Keratinocyte (primary cell): Measurements from ENCODE around the gene C2orf76. TPM values are rescaled to one million over a fixed set of nuclear protein-coding genes. Genes with fewer than 3 reads are reported as not detected.
"Not testable (repeated sequence)": the region's sequence is repeated elsewhere in the genome, so short reads cannot be mapped to it uniquely, and the experiment has no call there.

Source experiments
- DNase-seq: peaks from one replicate; pipeline ENCODE4 v3.0.0-alpha.2; 2011; ENCODE audit warnings: low read depth, missing footprints, low spot score
- FAIRE-seq: peaks from 2 replicates; lab custom pipeline; 2011; peaks lifted over from hg19 to GRCh38; lab: Jason Lieb, UNC
- H2AFZ ChIP-seq: 2 replicates; pipeline ENCODE4 v1.6.0; 2012; ENCODE audit warnings: low read length, control low read depth, inconsistent platforms; ENCODE audit not compliant: control insufficient read depth
- H3K27ac ChIP-seq: 2 replicates; pipeline ENCODE4 v1.5.1; 2011; ENCODE audit warnings: low read length; ENCODE audit not compliant: control insufficient read depth, insufficient read depth
- H3K27me3 ChIP-seq: 3 replicates; pipeline ENCODE4 v1.6.0; 2011; ENCODE audit warnings: low read length; ENCODE audit not compliant: control insufficient read depth, insufficient read depth; ENCODE audit errors: extremely low read depth
- H3K36me3 ChIP-seq, 2 experiments: 2 replicates in 1 of 2; 3 replicates in 1 of 2; pipeline ENCODE4 v1.5.1; 2011; ENCODE audit warnings: low read length in 2 of 2, mild to moderate bottlenecking in 1 of 2; ENCODE audit not compliant: control insufficient read depth in 2 of 2, insufficient read depth in 2 of 2; ENCODE audit errors: extremely low read depth in 1 of 2
- H3K4me1 ChIP-seq: 3 replicates; pipeline ENCODE4 v1.5.1; 2011; ENCODE audit warnings: low read length; ENCODE audit not compliant: control insufficient read depth, insufficient read depth; ENCODE audit errors: extremely low read depth
- H3K4me2 ChIP-seq: 3 replicates; pipeline ENCODE4 v1.6.0; 2011; ENCODE audit warnings: low read depth, low read length; ENCODE audit not compliant: control insufficient read depth, insufficient read depth; ENCODE audit errors: extremely low read depth
- H3K4me3 ChIP-seq, 3 experiments: fragments of 200-600 bp in 1 of 3; sonication (generic) in 1 of 3; 2 replicates in 2 of 3; 3 replicates in 1 of 3; pipeline ENCODE4 v1.5.1; 2011 to 2016; ENCODE audit warnings: low read length in 3 of 3, mild to moderate bottlenecking in 3 of 3, control low read depth in 2 of 3, inconsistent platforms in 1 of 3, low read depth in 1 of 3, mixed read lengths in 1 of 3, mixed run types in 1 of 3, moderate library complexity in 1 of 3; ENCODE audit not compliant: control insufficient read depth in 2 of 3, insufficient read depth in 2 of 3; ENCODE audit errors: extremely low read depth in 1 of 3
- H3K79me2 ChIP-seq: 2 replicates; pipeline ENCODE4 v1.6.0; 2012; ENCODE audit warnings: low read length; ENCODE audit not compliant: control insufficient read depth, insufficient read depth
- H3K9ac ChIP-seq: 3 replicates; pipeline ENCODE4 v1.6.0; 2011; ENCODE audit warnings: low read length; ENCODE audit not compliant: control insufficient read depth, insufficient read depth; ENCODE audit errors: extremely low read depth
- H3K9me1 ChIP-seq: 3 replicates; pipeline ENCODE4 v1.6.0; 2011; ENCODE audit warnings: low read length; ENCODE audit not compliant: control insufficient read depth, insufficient read depth; ENCODE audit errors: extremely low read depth
- H3K9me3 ChIP-seq: 2 replicates; pipeline ENCODE4 v1.5.1; 2012; ENCODE audit warnings: low read depth, low read length; ENCODE audit not compliant: control insufficient read depth
- H4K20me1 ChIP-seq: 3 replicates; pipeline ENCODE4 v1.6.0; 2011; ENCODE audit warnings: low read length; ENCODE audit not compliant: control insufficient read depth, insufficient read depth; ENCODE audit errors: extremely low read depth
- EZH2 ChIP-seq: IDR thresholded peaks from one replicate; pipeline ENCODE4 v1.6.1; 2012; ENCODE audit warnings: inconsistent platforms, mild to moderate bottlenecking, low read length, moderate library complexity
- dilution Hi-C: fragments of 300-500 bp; cut with MboI; formaldehyde crosslinking; loops from one replicate; pipeline ENCODE4 v1.7.0; 2020; ENCODE audit warnings: low sequenced_read_pairs; ENCODE audit not compliant: extremely low pct_ligation_motif_present
- polyA plus RNA-seq, 5 experiments: library from polyadenylated mRNA; depleted of rRNA in 3 of 5; stranded (reverse) in 3 of 5; stranded (forward) in 1 of 5; unstranded in 1 of 5; fragments of >200 nt; gene quantifications; 1 replicate in 1 of 5; 2 replicates in 3 of 5; 3 replicates in 1 of 5; pipeline versions ENCODE4 v1.2.1 to v1.2.3, GENCODE V29; 2011 to 2012; ENCODE audit warnings: missing spikeins in 2 of 5, low read depth in 1 of 5, low replicate concordance in 1 of 5
- TF ChIP-seq, protein P1 (sequence below), 3 experiments: IDR thresholded peaks in 1 of 3; conservative IDR thresholded peaks in 1 of 3; optimal IDR thresholded peaks in 1 of 3; 2 replicates in 2 of 3; 3 replicates in 1 of 3; pipeline versions ENCODE3 to v1.5.1; 2011; ENCODE audit warnings: low read length in 3 of 3, mild to moderate bottlenecking in 3 of 3, moderate library complexity in 2 of 3, control low read depth in 1 of 3, inconsistent platforms in 1 of 3; ENCODE audit not compliant: insufficient read depth in 2 of 3; ENCODE audit errors: extremely low read depth in 1 of 3

The C2orf76 gene
- polyA plus RNA-seq, 1 donor (not counting 4 experiments of a cell fraction or from before 2014, with no cell fraction given): 17.9 TPM

DNA sequence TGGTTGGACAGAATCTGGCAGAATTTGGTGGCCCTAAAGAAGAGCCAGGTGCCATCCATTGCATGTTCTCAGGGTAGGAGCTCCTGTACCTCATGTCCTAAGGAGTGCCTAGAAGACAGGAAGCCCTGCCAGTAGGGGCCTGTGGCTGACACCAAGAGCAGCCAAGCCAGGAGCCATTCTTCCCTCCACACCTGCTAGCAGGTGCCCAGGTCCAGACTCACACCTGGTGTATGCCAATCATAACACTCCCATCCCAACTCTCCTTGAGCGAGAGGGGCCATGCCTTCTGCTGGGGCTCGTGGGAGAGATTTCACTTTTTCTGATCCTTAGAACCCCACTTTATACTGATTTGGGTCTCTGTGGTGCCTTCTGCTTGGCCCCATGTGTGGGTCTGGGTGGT is 38.5 kb upstream of the C2orf76 start:
- H3K4me1 ChIP-seq: no peaks in the 10 kb centered on the region
- H2AFZ ChIP-seq: no peak overlapping the region
- no peaks in the 10 kb centered on the region for H3K9me3 ChIP-seq
- H3K9me1 ChIP-seq: no peaks in the 10 kb centered on the region
- H3K27me3 ChIP-seq: peaks cover 3% of the 10 kb centered on the region
- H3K27ac ChIP-seq: no peak overlapping the region
- dilution Hi-C loops: no loop called here
- TF ChIP-seq, protein P1, sequence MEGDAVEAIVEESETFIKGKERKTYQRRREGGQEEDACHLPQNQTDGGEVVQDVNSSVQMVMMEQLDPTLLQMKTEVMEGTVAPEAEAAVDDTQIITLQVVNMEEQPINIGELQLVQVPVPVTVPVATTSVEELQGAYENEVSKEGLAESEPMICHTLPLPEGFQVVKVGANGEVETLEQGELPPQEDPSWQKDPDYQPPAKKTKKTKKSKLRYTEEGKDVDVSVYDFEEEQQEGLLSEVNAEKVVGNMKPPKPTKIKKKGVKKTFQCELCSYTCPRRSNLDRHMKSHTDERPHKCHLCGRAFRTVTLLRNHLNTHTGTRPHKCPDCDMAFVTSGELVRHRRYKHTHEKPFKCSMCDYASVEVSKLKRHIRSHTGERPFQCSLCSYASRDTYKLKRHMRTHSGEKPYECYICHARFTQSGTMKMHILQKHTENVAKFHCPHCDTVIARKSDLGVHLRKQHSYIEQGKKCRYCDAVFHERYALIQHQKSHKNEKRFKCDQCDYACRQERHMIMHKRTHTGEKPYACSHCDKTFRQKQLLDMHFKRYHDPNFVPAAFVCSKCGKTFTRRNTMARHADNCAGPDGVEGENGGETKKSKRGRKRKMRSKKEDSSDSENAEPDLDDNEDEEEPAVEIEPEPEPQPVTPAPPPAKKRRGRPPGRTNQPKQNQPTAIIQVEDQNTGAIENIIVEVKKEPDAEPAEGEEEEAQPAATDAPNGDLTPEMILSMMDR (optimal IDR thresholded peaks at IDR 0.05 in 1 of 3, IDR thresholded peaks at IDR 0.05 in 1 of 3, conservative IDR thresholded peaks at IDR 0.05 in 1 of 3; ENCODE audit: extremely low read depth in 1 of 3, insufficient read depth in 2 of 3, low read length in 3 of 3): no peak
- TF ChIP-seq EZH2: no peak
- no peak overlapping the region for H3K4me2 ChIP-seq
- FAIRE-seq (no peak), DNase-seq (no peak)
- H3K9ac ChIP-seq: no peak overlapping the region
- H3K4me3 ChIP-seq: no peak overlapping the region
- H4K20me1 ChIP-seq: no peaks in the 10 kb centered on the region
- no peaks in the 10 kb centered on the region for H3K79me2 ChIP-seq
- H3K36me3 ChIP-seq: no peaks in the 10 kb centered on the region

DNA sequence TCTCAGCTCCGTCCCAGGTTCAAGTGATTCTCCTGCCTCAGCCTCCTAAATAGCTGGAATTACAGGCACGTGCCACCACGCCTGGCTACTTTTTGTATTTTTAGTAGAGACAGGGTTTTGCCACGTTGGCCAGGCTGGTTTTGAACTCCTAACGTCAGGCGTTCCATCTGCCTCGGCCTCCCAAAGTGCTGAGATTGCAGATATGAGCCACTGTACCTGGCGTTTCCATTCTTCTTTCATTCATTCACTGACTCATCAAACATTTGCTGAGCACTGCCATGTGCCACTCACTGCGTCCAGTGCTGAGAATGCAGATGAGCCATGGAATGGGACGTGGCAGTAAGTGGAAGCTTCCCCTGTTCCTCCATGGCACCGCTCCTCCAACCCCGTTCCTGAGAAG is 37.0 kb upstream of the C2orf76 start:
- H3K4me1 ChIP-seq, H3K9ac ChIP-seq, dilution Hi-C loops, H3K4me3 ChIP-seq, H3K27me3 ChIP-seq, H3K9me3 ChIP-seq, H3K79me2 ChIP-seq, FAIRE-seq, H3K4me2 ChIP-seq, H2AFZ ChIP-seq, H3K27ac ChIP-seq, H3K9me1 ChIP-seq, H3K36me3 ChIP-seq, H4K20me1 ChIP-seq, DNase-seq: not testable (repeated sequence)
